ENCODE measurements around the gene EBNA1BP2. TPM values are rescaled to one million over a fixed set of nuclear protein-coding genes. Genes with fewer than 3 reads are reported as not detected.

EBNA1BP2 gene
- total RNA-seq, 1 experiment from 2014 or later = 274 TPM

DNA sequence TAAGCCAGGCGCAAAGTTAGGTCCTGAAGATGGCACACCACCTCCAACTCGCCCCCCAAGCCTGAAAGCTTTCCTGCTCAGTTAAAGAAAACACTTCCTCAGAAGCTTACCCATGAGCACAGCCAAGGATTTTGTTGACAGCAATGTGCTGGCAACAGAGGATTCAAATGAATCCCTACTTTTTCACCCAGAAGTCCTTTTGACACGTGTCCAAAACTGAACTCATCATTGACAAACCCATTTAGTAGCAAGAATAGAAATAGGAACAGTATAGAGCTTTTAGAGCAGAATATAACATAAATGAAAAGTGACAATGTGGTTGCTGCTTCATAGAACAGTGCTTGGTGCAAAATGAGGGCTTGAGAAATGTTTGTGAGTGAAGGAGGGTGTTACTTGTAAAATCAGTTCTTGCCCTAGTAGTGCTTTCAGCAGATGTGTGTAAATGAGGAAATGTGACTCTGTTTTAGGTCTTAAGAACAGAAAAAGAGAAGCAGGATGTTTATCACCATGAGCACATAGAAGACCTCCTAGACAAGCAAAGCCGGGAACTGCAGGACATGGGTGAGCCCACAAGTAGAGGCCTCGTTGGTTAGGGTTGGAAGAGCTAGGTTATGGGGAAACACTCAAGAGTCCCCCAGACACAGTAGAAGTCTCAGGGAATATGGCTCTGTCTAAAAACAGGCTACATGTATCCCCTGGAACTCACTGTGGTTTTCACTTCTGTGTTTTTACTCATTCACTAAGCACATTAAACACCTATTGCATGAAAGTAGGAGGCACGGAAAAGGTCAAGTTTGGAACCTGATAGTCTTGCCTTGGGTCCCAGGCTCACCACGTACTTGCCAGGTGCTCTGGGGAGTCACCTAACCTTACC lies 49.1 kb upstream of the EBNA1BP2 start:
- ChIA-PET CTCF (interaction anchor here (0.6 kb wide), 1 partner anchor 33 kb away, joined by 3 read pairs; no protein-coding TSS in a partner anchor), POLR2A (ENCODE audit: unreplicated experiment) (no interaction called here)
- H3K9me3 ChIP-seq (ENCODE audit: low read length) = no peaks in the 10 kb centered on the region
- no peak overlapping the region for H2AFZ ChIP-seq (ENCODE audit: low read length)
- no peak overlapping the region for H3K27ac ChIP-seq (ENCODE audit: low read length)
- H3K4me3 ChIP-seq (ENCODE audit: low read length) = no peak overlapping the region
- no peak for DNase-seq
- BruUV-seq (replicated peaks) = no TSS peak
- ATAC-seq = no peak
- intact Hi-C loops (cut with micrococcal nuclease) = no loop called here
- H3K9ac ChIP-seq (ENCODE audit: low read length) = no peak overlapping the region
- H3K4me1 ChIP-seq (ENCODE audit: insufficient read depth, low read length) = no peaks in the 10 kb centered on the region
- no peaks in the 10 kb centered on the region for H3F3A ChIP-seq (ENCODE audit: low read length, unreplicated experiment)
- no peaks in the 10 kb centered on the region for H3K79me2 ChIP-seq (ENCODE audit: low read length)
- no peak overlapping the region for H3K4me2 ChIP-seq (ENCODE audit: low read length)
- no peaks in the 10 kb centered on the region for H3K27me3 ChIP-seq (ENCODE audit: low read length)
- H3K9me2 ChIP-seq (replicated peaks; ENCODE audit: low read length) = no peaks in the 10 kb centered on the region
- TF ChIP-seq EZH2phosphoT487 (IDR thresholded peaks at IDR 0.05; ENCODE audit: borderline replicate concordance, low read length) (no peak), EZH2 (IDR thresholded peaks at IDR 0.05; ENCODE audit: low read length, unreplicated experiment) (no peak)
- TF ChIP-seq, protein P1, sequence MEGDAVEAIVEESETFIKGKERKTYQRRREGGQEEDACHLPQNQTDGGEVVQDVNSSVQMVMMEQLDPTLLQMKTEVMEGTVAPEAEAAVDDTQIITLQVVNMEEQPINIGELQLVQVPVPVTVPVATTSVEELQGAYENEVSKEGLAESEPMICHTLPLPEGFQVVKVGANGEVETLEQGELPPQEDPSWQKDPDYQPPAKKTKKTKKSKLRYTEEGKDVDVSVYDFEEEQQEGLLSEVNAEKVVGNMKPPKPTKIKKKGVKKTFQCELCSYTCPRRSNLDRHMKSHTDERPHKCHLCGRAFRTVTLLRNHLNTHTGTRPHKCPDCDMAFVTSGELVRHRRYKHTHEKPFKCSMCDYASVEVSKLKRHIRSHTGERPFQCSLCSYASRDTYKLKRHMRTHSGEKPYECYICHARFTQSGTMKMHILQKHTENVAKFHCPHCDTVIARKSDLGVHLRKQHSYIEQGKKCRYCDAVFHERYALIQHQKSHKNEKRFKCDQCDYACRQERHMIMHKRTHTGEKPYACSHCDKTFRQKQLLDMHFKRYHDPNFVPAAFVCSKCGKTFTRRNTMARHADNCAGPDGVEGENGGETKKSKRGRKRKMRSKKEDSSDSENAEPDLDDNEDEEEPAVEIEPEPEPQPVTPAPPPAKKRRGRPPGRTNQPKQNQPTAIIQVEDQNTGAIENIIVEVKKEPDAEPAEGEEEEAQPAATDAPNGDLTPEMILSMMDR (conservative IDR thresholded peaks at IDR 0.05; ENCODE audit: low read depth, low read length) = no peak
- H3K36me3 ChIP-seq (ENCODE audit: low read depth, low read length) = no peaks in the 10 kb centered on the region
- no peaks in the 10 kb centered on the region for H4K20me1 ChIP-seq (ENCODE audit: low read length)

GRCh38 chr1:43217747-43218146 lies 45.7 kb upstream of the EBNA1BP2 start:
- no peak for ATAC-seq
- no TSS peak for BruUV-seq (replicated peaks)
- Histone ChIP-seq H3K9ac (ENCODE audit: low read length) (no peak overlapping the region), H3K79me2 (ENCODE audit: low read length) (no peaks in the 10 kb centered on the region), H3K27me3 (ENCODE audit: low read length) (no peaks in the 10 kb centered on the region), H3K4me1 (ENCODE audit: insufficient read depth, low read length) (no peaks in the 10 kb centered on the region), H3K36me3 (ENCODE audit: low read depth, low read length) (no peaks in the 10 kb centered on the region), H4K20me1 (ENCODE audit: low read length) (no peaks in the 10 kb centered on the region), H3K9me2 (replicated peaks; ENCODE audit: low read length) (no peaks in the 10 kb centered on the region), H2AFZ (ENCODE audit: low read length) (no peak overlapping the region), H3K4me2 (ENCODE audit: low read length) (no peak overlapping the region), H3K27ac (ENCODE audit: low read length) (no peak overlapping the region), H3K9me3 (ENCODE audit: low read length) (no peaks in the 10 kb centered on the region), H3K4me3 (ENCODE audit: low read length) (no peak overlapping the region), H3F3A (ENCODE audit: low read length, unreplicated experiment) (no peaks in the 10 kb centered on the region)
- ChIA-PET CTCF (no interaction called here), POLR2A (ENCODE audit: unreplicated experiment) (no interaction called here)
- DNase-seq = no peak
- intact Hi-C loops (cut with micrococcal nuclease) = no loop called here
- TF ChIP-seq, protein P1 (conservative IDR thresholded peaks at IDR 0.05; ENCODE audit: low read depth, low read length) = no peak
- TF ChIP-seq EZH2 (IDR thresholded peaks at IDR 0.05; ENCODE audit: low read length, unreplicated experiment) (no peak), EZH2phosphoT487 (IDR thresholded peaks at IDR 0.05; ENCODE audit: borderline replicate concordance, low read length) (no peak)

All from PC-3 (cell line).